ENCODE results near the gene NTF4. TPM values are rescaled to one million over a fixed set of nuclear protein-coding genes. Genes with fewer than 3 reads are reported as not detected.

The NTF4 gene
- total RNA-seq, 1 experiment from 2014 or later = 1.7 TPM

GRCh38 chr19:49067554-49067953 is 2.9 kb upstream of the NTF4 start:
- no TSS peak for BruUV-seq (replicated peaks)
- Histone ChIP-seq H3K9ac (ENCODE audit: low read length) (no peak overlapping the region), H3K4me2 (ENCODE audit: low read length) (no peak overlapping the region; the same call in 1 of the 2 replicates), H3K27me3 (ENCODE audit: insufficient read depth, low read length) (no peaks in the 10 kb centered on the region), H3K79me2 (ENCODE audit: insufficient read depth, low read length) (no peaks in the 10 kb centered on the region), H3K36me3 (ENCODE audit: control insufficient read depth in 1 of 2, insufficient read depth in 2 of 2, low read length in 2 of 2) (no peaks in the 10 kb centered on the region), H3K4me3 (replicated peaks in 1 of 2; ENCODE audit: low read depth in 1 of 2, low read length in 2 of 2) (no peak overlapping the region), H3K4me1 (ENCODE audit: control insufficient read depth in 1 of 2, insufficient read depth in 2 of 2, low read length in 2 of 2) (peaks cover 30 to 50% of the 10 kb centered on the region in 2 experiments), H3K9me3 (ENCODE audit: control insufficient read depth in 1 of 2, insufficient read depth in 1 of 2, low read depth in 1 of 2, low read length in 2 of 2) (no peaks in the 10 kb centered on the region), H3K27ac (ENCODE audit: low read depth, low read length) (no peak overlapping the region), H2AFZ (ENCODE audit: low read depth, low read length, poor library complexity, severe bottlenecking) (no peak overlapping the region), H3K9me2 (ENCODE audit: insufficient read depth) (no peaks in the 10 kb centered on the region), H4K20me1 (ENCODE audit: insufficient read depth) (no peaks in the 10 kb centered on the region)
- intact Hi-C loops (cut with micrococcal nuclease) = no loop called here
- ChIA-PET CTCF (no interaction called here), POLR2A (interaction anchor here (0.6 kb wide), 1 partner anchor 32 kb away, joined by 3 read pairs; no protein-coding TSS in a partner anchor), RAD21 (ENCODE audit: low non-redundant PET in 1 of 2, low total read pairs in 2 of 2, uncharacterized antibody in 2 of 2, unreplicated experiment in 2 of 2) (no interaction called here)
- ATAC-seq (no peak), DNase-seq (ENCODE audit: low read depth, low spot score) (no peak)
- no peak for TF ChIP-seq ATF3 (IDR thresholded peaks at IDR 0.05)
- TF ChIP-seq POLR2A (IDR thresholded peaks at IDR 0.05; ENCODE audit: borderline replicate concordance, extremely low read depth, insufficient read depth, insufficient read length) = no peak
- TF ChIP-seq YY1 (IDR thresholded peaks at IDR 0.05; ENCODE audit: extremely low read depth, insufficient replicate concordance, low read depth, low read length) = no peak
- TF ChIP-seq ZNF274 (IDR thresholded peaks at IDR 0.05; ENCODE audit: low read depth, low read length) = no peak
- TF ChIP-seq ELF1 (IDR thresholded peaks at IDR 0.05; ENCODE audit: borderline replicate concordance, low read depth) = no peak
- no peak for TF ChIP-seq SRF (IDR thresholded peaks at IDR 0.05; ENCODE audit: low read depth)
- TF ChIP-seq ZFX (IDR thresholded peaks at IDR 0.05) = no peak
- TF ChIP-seq EZH2phosphoT487 (IDR thresholded peaks at IDR 0.05; ENCODE audit: borderline replicate concordance) = no peak
- no peak for TF ChIP-seq MAX (IDR thresholded peaks at IDR 0.05)
- TF ChIP-seq EZH2 (IDR thresholded peaks at IDR 0.05) = no peak
- no peak for TF ChIP-seq POLR2AphosphoS5 (IDR thresholded peaks at IDR 0.05; ENCODE audit: low read depth, low read length)
- no peak for TF ChIP-seq FOSL1 (IDR thresholded peaks at IDR 0.05; ENCODE audit: low read depth)
- TF ChIP-seq RAD21 (IDR thresholded peaks at IDR 0.05; ENCODE audit: low read depth) = no peak
